Measurements from ENCODE around the gene ZNF674. TPM values are rescaled to one million over a fixed set of nuclear protein-coding genes. Genes with fewer than 3 reads are reported as not detected.

The ZNF674 gene
- total RNA-seq, 1 experiment from 2014 or later: 7.1 TPM

- Mint-ChIP-seq H3K27me3 (ENCODE audit: unreplicated experiment) (no peaks in the 10 kb centered on the region), H3K9me3 (ENCODE audit: low read depth, unreplicated experiment) (no peaks in the 10 kb centered on the region), H3K4me1 (ENCODE audit: low read depth, unreplicated experiment) (peaks cover 19% of the 10 kb centered on the region), H3K4me3 (ENCODE audit: low read depth, unreplicated experiment) (no peak overlapping the region), H3K36me3 (ENCODE audit: insufficient read depth, unreplicated experiment) (peaks cover 15% of the 10 kb centered on the region), H3K27ac (ENCODE audit: unreplicated experiment) (no peak overlapping the region)
- CTCF ChIA-PET: no interaction called here
- no TSS peak for BruUV-seq (replicated peaks)
- no peak for DNase-seq
- no peak for TF ChIP-seq CTCF (IDR thresholded peaks at IDR 0.05; ENCODE audit: unreplicated experiment)
- intact Hi-C loops (cut with micrococcal nuclease; ENCODE audit: unreplicated experiment): no loop called here
These were observed 35.4 kb upstream of the ZNF674 start for GRCh38 chrX:46580613-46581012.

DNA sequence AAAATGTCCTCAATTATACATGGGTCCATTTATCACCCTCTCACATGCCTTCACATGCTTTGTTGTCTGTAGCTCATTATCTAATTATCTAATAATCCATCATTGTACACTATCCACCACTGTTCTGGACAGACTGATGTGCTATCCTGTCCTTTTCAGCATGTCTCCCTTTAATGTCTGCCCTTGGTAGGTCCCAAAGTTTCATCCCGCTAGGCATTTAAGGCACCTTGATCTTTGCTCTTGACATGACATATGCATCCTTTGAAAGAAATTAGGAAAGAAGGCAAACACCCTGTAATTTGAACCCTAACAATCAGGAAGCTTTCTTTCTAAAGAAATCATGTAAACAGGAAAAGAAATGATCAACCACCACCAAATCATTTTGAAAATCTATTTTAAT is 34.0 kb upstream of the ZNF674 start:
- H3K27me3 Mint-ChIP-seq (ENCODE audit: unreplicated experiment): no peaks in the 10 kb centered on the region
- intact Hi-C loops (cut with micrococcal nuclease; ENCODE audit: unreplicated experiment): no loop called here
- no peak overlapping the region for H3K27ac Mint-ChIP-seq (ENCODE audit: unreplicated experiment)
- TF ChIP-seq CTCF (IDR thresholded peaks at IDR 0.05; ENCODE audit: unreplicated experiment): no peak
- H3K4me3 Mint-ChIP-seq (ENCODE audit: low read depth, unreplicated experiment): no peak overlapping the region
- H3K4me1 Mint-ChIP-seq (ENCODE audit: low read depth, unreplicated experiment): peaks cover 16% of the 10 kb centered on the region
- BruUV-seq (replicated peaks): no TSS peak
- CTCF ChIA-PET: interaction anchor here (0.5 kb wide), 1 partner anchor 803 kb away, joined by 3 read pairs; no protein-coding TSS in a partner anchor
- H3K36me3 Mint-ChIP-seq (ENCODE audit: insufficient read depth, unreplicated experiment): peaks cover 24% of the 10 kb centered on the region
- no peak for DNase-seq
- H3K9me3 Mint-ChIP-seq (ENCODE audit: low read depth, unreplicated experiment): no peaks in the 10 kb centered on the region

- intact Hi-C loops (cut with micrococcal nuclease; ENCODE audit: unreplicated experiment): no loop called here
- DNase-seq: no peak
- H3K27ac Mint-ChIP-seq (ENCODE audit: unreplicated experiment): no peak overlapping the region
- no TSS peak for BruUV-seq (replicated peaks)
- peaks cover 35% of the 10 kb centered on the region for H3K36me3 Mint-ChIP-seq (ENCODE audit: insufficient read depth, unreplicated experiment)
- H3K4me3 Mint-ChIP-seq (ENCODE audit: low read depth, unreplicated experiment): no peak overlapping the region
- no peaks in the 10 kb centered on the region for H3K27me3 Mint-ChIP-seq (ENCODE audit: unreplicated experiment)
- CTCF ChIA-PET: no interaction called here
- no peak for TF ChIP-seq CTCF (IDR thresholded peaks at IDR 0.05; ENCODE audit: unreplicated experiment)
- no peaks in the 10 kb centered on the region for H3K9me3 Mint-ChIP-seq (ENCODE audit: low read depth, unreplicated experiment)
- peaks cover 24% of the 10 kb centered on the region for H3K4me1 Mint-ChIP-seq (ENCODE audit: low read depth, unreplicated experiment)
These were observed 32.2 kb upstream of the ZNF674 start for GRCh38 chrX:46577221-46578005.

- no peak for TF ChIP-seq CTCF (IDR thresholded peaks at IDR 0.05; ENCODE audit: unreplicated experiment)
- H3K27me3 Mint-ChIP-seq (ENCODE audit: unreplicated experiment): no peaks in the 10 kb centered on the region
- no peaks in the 10 kb centered on the region for H3K9me3 Mint-ChIP-seq (ENCODE audit: low read depth, unreplicated experiment)
- CTCF ChIA-PET: no interaction called here
- peaks cover 30% of the 10 kb centered on the region for H3K4me1 Mint-ChIP-seq (ENCODE audit: low read depth, unreplicated experiment)
- DNase-seq: no peak
- peak overlapping the region; percentile 95 for H3K4me3 Mint-ChIP-seq (ENCODE audit: low read depth, unreplicated experiment)
- H3K36me3 Mint-ChIP-seq (ENCODE audit: insufficient read depth, unreplicated experiment): peaks cover 35% of the 10 kb centered on the region
- intact Hi-C loops (cut with micrococcal nuclease; ENCODE audit: unreplicated experiment): no loop called here
- BruUV-seq (replicated peaks): no TSS peak
- H3K27ac Mint-ChIP-seq (ENCODE audit: unreplicated experiment): no peak overlapping the region
These were observed 31.2 kb upstream of the ZNF674 start for GRCh38 chrX:46576458-46576857.
